LoVo (cell line): ENCODE results near the gene ZW10.
"Not testable (repeated sequence)": the region's sequence is repeated elsewhere in the genome, so short reads cannot be mapped to it uniquely, and the experiment has no call there.

ENCODE experiments used
- DNase-seq: peaks from one replicate; pipeline ENCODE4 v3.0.0-alpha.2; 2016; ENCODE audit warnings: low spot score

The ZW10 gene

GRCh38 chr11:113752932-113753331 lies 20.6 kb downstream of the ZW10 start:
- no peak for DNase-seq

DNA sequence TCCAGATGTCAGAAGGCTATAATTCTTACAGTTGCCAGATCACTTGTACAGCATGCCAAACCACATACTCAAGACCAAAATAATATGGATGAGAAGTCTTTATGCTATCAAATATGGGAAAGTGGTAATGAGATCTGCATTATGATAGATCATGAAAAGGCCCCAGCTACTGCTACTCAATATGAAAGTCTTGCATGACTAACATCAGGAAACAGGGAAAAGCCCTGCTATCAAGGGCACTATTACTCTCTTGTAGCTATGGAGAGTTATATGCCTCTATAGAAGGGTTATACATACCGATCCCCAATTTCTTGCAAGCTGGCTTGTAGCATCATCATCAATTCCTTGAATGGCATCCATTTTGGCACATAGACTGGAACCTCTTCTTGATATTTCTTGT lies 37.2 kb downstream of the ZW10 start:
- no peak for DNase-seq

- no peak for DNase-seq
Observed at GRCh38 chr11:113732092-113732491, 41.4 kb downstream of the ZW10 start.

DNA sequence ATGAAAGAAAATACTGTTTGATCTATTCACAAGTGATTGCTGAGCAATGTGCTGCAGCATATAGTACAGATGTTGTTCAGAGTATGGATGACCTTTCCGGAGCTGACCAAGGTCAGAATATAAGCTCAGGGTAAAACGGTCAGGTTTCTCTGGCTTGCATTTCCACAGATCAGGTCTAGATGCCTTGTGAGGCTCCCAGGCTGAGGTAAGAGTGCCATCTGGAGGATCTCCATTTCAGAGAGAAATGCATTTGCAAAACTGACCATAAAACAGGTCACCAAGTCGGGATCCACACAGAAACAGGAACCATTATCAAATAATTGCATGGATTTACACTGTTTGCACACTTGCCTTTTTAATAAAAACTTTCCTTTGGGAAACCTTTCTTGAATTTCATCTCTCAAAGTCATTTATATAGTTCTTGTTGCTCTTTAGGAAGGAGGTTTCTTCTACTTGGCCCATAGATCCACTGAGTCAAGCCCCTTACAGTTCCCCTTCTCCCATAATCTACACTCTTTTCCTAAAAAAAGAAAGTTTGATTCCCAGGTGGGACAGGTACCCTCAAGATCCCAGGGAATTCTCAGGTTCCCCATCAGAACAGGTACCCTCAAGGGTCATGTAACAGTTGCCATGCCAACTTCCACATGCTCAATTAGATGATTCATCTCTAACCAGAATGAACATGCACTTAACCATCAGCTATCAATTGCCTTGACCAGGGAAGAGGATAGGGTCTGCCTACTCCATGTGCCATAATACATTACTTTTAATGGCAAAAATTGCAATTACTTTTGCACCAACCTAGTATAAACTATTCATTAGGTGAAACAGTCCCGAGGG lies 42.4 kb downstream of the ZW10 start:
- peak; percentile 20 for DNase-seq

GRCh38 chr11:113729456-113729855 lies 44.0 kb downstream of the ZW10 start:
- DNase-seq = no peak

DNA sequence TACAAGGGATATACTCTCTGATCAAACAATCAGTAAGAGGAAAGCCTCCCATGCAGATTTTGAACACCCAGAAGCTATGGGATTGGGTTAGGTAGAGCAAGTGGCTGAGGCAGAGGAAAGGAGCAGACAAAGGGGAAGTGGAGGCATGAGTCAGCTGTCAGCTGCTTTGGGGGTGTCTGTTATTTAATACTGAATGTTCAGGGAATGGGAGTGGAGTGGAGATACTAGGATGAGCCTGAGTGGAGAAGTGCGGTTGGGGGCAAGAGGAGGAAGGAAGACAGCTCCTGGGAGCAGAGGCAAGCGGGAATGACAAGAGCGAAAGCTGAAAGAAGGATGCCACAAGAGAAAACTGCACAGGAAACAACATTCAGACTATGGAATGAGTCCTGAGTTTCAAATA lies 44.7 kb downstream of the ZW10 start:
- DNase-seq = no peak

DNA sequence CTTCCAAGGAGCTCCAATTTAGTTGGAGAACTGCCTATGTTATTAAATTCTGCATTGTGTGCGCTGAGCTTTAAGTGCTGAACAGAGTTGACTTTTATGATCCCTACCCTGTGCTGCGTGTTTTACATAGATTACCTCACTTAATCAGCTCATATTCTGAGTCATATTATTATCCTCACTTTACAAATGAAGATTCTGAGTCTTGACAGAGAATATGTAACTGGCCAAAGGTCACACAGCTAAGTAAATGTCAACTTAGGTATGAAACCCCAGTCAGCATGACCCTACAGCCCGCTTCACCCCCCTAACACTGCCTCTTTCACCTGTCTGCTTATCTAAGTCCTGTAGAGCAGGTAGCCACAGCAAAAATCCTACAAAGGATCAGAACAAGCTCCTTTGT lies 47.6 kb downstream of the ZW10 start:
- peak; percentile 28 for DNase-seq

GRCh38 chr11:113725407-113725806 lies 48.1 kb downstream of the ZW10 start:
- no peak for DNase-seq

DNA sequence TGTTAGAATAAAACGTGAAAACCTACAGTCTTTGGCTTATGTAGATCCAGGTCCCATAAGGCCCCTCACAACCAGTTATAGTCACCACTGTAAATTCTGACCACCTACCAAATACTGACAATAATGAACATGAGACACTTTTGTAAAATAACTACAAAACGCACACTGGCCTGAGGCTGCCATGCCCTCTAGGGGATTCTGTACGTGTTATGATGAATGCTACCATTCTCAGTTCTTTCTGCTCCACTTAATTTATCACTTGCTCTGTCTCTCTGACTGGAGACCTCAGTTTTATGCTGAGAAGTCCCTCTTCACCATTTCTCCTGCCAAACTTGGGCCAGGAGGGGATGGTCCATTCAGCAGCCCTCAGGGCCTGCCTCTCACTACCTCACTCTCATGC lies 48.7 kb downstream of the ZW10 start:
- DNase-seq = no peak

DNA sequence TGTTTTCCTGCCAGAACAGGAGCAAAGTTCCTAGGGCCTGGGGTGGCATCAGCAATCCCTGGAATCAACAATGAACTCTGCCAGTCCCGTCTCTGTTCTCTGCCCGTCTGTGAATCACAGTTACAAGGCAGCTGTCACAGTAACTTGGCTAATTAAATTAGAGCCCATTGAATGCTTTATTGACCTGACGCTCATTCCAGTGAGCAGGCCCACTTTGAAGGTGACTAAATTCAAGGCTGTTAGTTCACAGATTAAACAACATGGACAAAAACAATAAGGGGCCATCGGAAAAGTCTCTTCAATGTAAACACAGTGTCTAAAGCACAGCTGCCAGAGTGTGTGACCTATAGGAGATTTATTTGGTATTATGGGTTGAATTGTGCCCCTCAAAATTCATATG lies 49.7 kb downstream of the ZW10 start:
- no peak for DNase-seq

DNA sequence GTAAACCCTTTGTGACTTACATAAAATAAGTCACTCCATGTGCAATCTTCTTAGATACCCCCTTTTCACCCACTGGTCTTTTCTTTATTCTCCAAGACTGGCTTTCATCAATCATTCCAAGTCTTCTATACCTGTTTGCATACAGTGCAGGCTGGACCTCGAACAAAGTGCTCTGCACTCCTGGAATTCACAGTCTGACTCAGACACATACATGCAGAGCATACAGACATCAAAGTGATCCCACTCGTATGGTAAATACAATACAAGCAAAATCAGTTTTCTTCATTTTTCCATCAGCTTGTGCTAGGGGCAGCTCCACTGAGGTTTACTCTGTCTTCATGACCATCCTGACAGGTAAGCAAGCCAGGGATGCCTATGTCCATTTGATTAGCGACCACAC lies 50.6 kb downstream of the ZW10 start:
- no peak for DNase-seq

DNA sequence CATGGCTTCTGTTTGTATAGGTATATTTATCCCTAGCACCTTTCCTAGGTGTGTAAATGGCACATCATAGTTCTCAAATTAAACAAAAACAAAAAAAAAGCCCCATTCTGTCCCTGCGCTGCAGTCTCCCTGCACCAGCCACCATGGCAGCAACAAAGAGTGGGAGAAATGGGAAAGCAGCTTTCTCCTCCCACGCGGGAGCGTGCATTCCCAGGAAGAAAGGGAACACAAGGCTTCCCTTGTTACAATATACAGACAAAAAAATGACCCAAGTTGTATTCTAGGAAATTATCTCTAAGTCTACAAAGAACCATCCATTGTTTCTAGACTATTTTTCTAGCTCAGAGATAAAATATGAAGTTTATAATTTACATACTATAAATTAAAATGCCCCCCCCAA lies 51.3 kb downstream of the ZW10 start:
- DNase-seq = no peak

GRCh38 chr11:113721462-113722066 lies 51.9 kb downstream of the ZW10 start:
- no peak for DNase-seq

DNA sequence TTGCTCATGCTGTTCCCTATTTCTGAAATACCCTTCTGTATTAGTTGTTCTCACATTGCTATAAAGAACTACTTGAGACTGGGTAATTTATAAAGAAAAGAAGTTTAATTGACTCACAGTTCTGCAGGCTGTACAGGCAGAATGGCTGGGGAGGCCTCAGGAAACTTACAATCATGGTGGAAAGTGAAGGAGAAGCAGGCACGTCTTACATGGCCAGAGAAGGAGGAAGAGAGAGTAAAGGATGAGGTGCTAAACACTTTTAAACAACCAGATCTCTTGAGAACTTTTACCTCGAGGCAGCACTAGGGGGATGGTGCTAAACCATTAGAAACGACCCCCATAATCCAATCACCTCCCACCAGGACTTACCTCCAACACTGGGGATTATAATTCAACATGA lies 53.0 kb downstream of the ZW10 start:
- not testable (repeated sequence) for DNase-seq

- DNase-seq = no peak
Observed at GRCh38 chr11:113715882-113716625, 57.4 kb downstream of the ZW10 start.

DNA sequence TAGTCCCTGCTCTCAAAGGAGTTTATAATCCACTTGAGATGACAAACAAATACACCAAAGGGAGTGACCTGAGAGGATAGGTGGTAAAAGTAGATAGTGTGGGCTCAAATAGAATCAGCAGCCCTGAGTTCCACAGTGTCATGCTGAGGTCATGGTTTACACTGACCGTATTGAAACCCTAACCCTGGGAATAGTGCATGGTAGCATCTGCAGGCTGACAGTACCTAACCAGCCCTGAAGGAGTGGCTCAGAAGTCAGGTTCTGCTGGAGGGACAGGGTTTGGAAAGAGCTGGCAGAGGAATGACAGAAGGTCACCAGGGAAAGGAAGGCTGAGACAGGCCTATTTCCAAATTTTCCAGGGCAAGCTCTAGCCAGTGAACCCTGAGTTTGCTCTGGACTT lies 58.2 kb downstream of the ZW10 start:
- DNase-seq = no peak

DNA sequence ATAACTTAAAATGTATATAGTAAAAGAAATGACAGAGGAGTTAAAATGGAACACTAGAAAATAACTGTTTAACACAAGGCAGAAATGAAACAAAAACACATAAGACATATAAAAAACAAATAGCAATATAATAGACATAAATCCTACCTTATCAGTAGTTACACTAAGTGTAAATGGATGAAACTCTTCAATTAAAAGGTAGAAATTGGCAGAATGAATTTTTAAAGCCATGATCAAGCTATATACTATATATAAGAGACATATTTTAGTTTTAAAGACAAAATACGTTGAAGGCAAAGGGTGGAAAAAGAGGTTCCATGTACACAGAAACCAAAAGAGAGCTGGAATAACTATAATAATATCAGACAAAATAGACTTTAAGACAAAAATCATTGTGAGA lies 62.5 kb downstream of the ZW10 start:
- no peak for DNase-seq

GRCh38 chr11:113705871-113706655 lies 67.4 kb downstream of the ZW10 start, which contains the start of gene TMPRSS5:
TMPRSS5 (minus strand) TSS chr11:113706308; CDS start chr11:113706224, 84 bp downstream.
- DNase-seq = no peak

DNA sequence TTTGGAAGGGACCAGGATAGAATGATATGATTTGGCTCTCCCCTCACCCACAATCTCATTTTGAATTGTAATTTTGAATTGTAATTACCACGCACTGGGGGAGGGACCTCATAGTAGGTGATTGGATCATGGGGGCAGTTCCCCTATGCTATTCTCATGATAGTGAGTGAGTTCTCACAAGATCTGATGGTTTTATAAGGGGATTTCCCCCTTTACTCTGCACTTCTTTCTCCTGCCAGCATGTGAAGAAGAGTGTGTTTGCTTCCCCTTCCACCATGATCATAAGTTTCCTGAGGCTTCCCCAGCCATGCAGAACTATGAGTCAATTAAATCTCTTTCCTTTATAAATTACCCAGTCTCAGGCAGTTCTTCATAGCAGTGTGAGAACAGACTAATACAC lies 69.9 kb downstream of the ZW10 start:
- DNase-seq = not testable (repeated sequence)

- DNase-seq = no peak
Observed at GRCh38 chr11:113701491-113701890, 72.0 kb downstream of the ZW10 start.

- no peak for DNase-seq
Observed at GRCh38 chr11:113698515-113698914, 75.0 kb downstream of the ZW10 start.

DNA sequence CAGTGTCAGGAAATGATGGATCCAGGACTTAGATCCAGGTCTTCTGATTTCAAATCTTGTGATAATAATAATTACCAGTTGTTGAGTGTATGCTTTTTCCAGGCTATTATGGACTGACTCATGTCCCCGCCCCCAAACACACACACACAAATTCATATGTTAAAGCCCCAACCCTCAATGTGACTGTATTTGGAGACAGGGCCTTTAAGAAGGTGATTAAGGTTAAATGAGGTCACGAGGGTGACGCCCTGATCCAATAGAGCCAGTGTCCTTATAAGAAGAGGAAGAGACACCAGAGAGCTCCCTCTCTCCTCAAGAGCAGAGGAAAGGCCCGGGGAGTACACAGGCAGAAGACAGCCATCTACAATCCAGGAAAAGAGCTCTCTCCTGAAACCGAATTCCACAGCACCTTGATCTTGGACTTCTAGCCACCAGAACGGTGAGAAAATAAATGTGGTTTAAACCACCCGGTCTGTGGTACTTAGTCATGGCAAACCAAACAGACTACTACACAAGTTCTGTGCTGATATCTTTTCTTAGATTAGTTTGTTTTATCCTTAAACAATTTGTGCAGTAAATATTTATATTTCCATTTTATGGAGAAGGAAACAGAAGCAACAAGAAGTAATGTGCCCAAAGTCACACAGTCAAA lies 75.6 kb downstream of the ZW10 start:
- DNase-seq = no peak
